GM12878 (cell line): ENCODE results near the gene BCL10. TPM values are rescaled to one million over a fixed set of nuclear protein-coding genes. Genes with fewer than 3 reads are reported as not detected.

Source experiments
- ATAC-seq: fragments of 200-7000 bp; cut with Tn5 transposase; 3 replicates; pipeline ENCODE4 v1.9.1; 2020; ENCODE audit warnings: mild to moderate bottlenecking, moderate library complexity
- BruUV-seq: library from RNA; stranded (reverse); fragments of 400-500 nt; replicated peaks from 2 replicates; lab custom pipeline; 2021; lab: Mats Ljungman, UMichigan
- CTCF ChIA-PET: fragments of 300-600 bp; sonication (Branson Sonifier 250); formaldehyde crosslinking; extraction: SDS; loops from one replicate; lab custom pipeline; 2021; ENCODE audit warnings: inconsistent platforms; lab: Yijun Ruan, JAX
- POLR2A ChIA-PET: fragments of 350-600 bp; formaldehyde crosslinking; extraction: SDS; loops from one replicate; lab custom pipeline; 2021; ENCODE audit warnings: inconsistent platforms; lab: Charles Lee
- RAD21 ChIA-PET: fragments of 300-600 bp; sonication (Branson Sonifier 250); formaldehyde crosslinking; loops from one replicate; lab custom pipeline; 2023; ENCODE audit warnings: antibody characterized with exemption; ENCODE audit not compliant: unreplicated experiment; lab: Charles Lee
- SMC1A ChIA-PET: fragments of 300-600 bp; sonication (Branson Sonifier 250); formaldehyde crosslinking; loops from one replicate; lab custom pipeline; 2023; ENCODE audit not compliant: unreplicated experiment, uncharacterized antibody; lab: Charles Lee
- DNase-seq: peaks from one replicate; pipeline ENCODE4 v3.0.0-alpha.2; 2011; ENCODE audit warnings: low read depth, low spot score
- FAIRE-seq: peaks from 3 replicates; lab custom pipeline; 2011; peaks lifted over from hg19 to GRCh38; lab: Jason Lieb, UNC
- H2AFZ ChIP-seq: 2 replicates; pipeline ENCODE4 v1.6.0; 2011; ENCODE audit warnings: low read depth, low read length, control low read depth; ENCODE audit not compliant: control insufficient read depth
- H3K27ac ChIP-seq: 2 replicates; pipeline ENCODE4 v1.5.1; 2011; ENCODE audit warnings: control low read depth; ENCODE audit not compliant: control insufficient read depth, insufficient read depth
- H3K27me3 ChIP-seq, 2 experiments: replicated peaks in 1 of 2; 2 replicates each; pipeline versions ENCODE4 v1.6.0 to v1.6.1; 2011; ENCODE audit warnings: low read length in 1 of 2; ENCODE audit not compliant: control insufficient read depth in 2 of 2, insufficient read depth in 2 of 2
- H3K36me3 ChIP-seq, 2 experiments: 2 replicates each; pipeline ENCODE4 v1.5.1; 2011; ENCODE audit warnings: low read length in 1 of 2; ENCODE audit not compliant: control insufficient read depth in 2 of 2, insufficient read depth in 2 of 2
- H3K4me1 ChIP-seq: 2 replicates; pipeline ENCODE4 v1.6.1; 2011; ENCODE audit warnings: mild to moderate bottlenecking, low read length, moderate library complexity, mixed read lengths; ENCODE audit not compliant: control insufficient read depth, insufficient read depth
- H3K4me2 ChIP-seq: 2 replicates; pipeline ENCODE4 v1.6.0; 2011; ENCODE audit warnings: control low read depth; ENCODE audit not compliant: control insufficient read depth, insufficient read depth
- H3K4me3 ChIP-seq: fragments of 200-600 bp; sonication (generic); 2 replicates; pipeline ENCODE4 v1.5.1; 2016
- H3K79me2 ChIP-seq: 2 replicates; pipeline ENCODE4 v1.6.0; 2011; ENCODE audit warnings: low read length; ENCODE audit not compliant: control insufficient read depth, insufficient read depth
- H3K9ac ChIP-seq: 2 replicates; pipeline ENCODE4 v1.8.0; 2011; ENCODE audit warnings: low read length, control low read depth, mixed read lengths; ENCODE audit not compliant: control insufficient read depth, insufficient read depth
- H3K9me3 ChIP-seq: replicated peaks from 3 replicates; pipeline ENCODE4 v1.5.1; 2011; ENCODE audit warnings: mild to moderate bottlenecking, low read length; ENCODE audit not compliant: control insufficient read depth, insufficient read depth
- H4K20me1 ChIP-seq: 2 replicates; pipeline ENCODE4 v1.6.0; 2011; ENCODE audit not compliant: control insufficient read depth, insufficient read depth
- BMI1 ChIP-seq: fragments of 450-650 bp; IDR thresholded peaks from 2 replicates; pipeline ENCODE4 v1.6.1; 2016; ENCODE audit warnings: mild to moderate bottlenecking, moderate library complexity, borderline replicate concordance
- BRCA1 ChIP-seq: IDR thresholded peaks from 2 replicates; pipeline ENCODE4 v1.6.1; 2011; ENCODE audit warnings: low read depth, low read length, improper control_type of control experiment
- CEBPB ChIP-seq, 2 experiments: fragments of 150-350 bp in 1 of 2; IDR thresholded peaks; 2 replicates each; pipeline ENCODE4 v1.6.1; 2012 to 2014; ENCODE audit warnings: low read depth in 2 of 2, low read length in 2 of 2, borderline replicate concordance in 1 of 2, inconsistent platforms in 1 of 2
- CEBPZ ChIP-seq: fragments of 150-350 bp; IDR thresholded peaks from 2 replicates; pipeline ENCODE4 v1.6.1; 2016; ENCODE audit warnings: low read depth, low read length
- EED ChIP-seq: sonication (generic); IDR thresholded peaks from 2 replicates; pipeline ENCODE4 v1.6.1; 2016; ENCODE audit warnings: antibody characterized with exemption, low read depth
- ELK1 ChIP-seq: IDR thresholded peaks from 2 replicates; pipeline ENCODE4 v1.6.1; 2012; ENCODE audit warnings: low read depth, low read length, improper control_type of control experiment
- KDM1A ChIP-seq: fragments of 200-600 bp; sonication (generic); IDR thresholded peaks from 2 replicates; pipeline ENCODE4 v1.6.1; 2016; ENCODE audit warnings: borderline replicate concordance
- NR2C1 ChIP-seq: fragments of 450-650 bp; IDR thresholded peaks from 2 replicates; pipeline ENCODE4 v1.6.1; 2017; ENCODE audit warnings: antibody characterized with exemption, mild to moderate bottlenecking, moderate library complexity
- POLR2A ChIP-seq: IDR thresholded peaks from 2 replicates; pipeline ENCODE4 v1.6.1; 2011; ENCODE audit warnings: low read depth, mild to moderate bottlenecking, low read length
- SIN3A ChIP-seq: IDR thresholded peaks from 2 replicates; pipeline ENCODE4 v1.6.1; 2012; ENCODE audit warnings: low read depth, low read length, improper control_type of control experiment
- SIX5 ChIP-seq: IDR thresholded peaks from 2 replicates; pipeline ENCODE4 v1.6.1; 2011; ENCODE audit warnings: mild to moderate bottlenecking, low read depth, low read length, moderate library complexity; ENCODE audit not compliant: severe bottlenecking
- SMAD5 ChIP-seq: IDR thresholded peaks from 2 replicates; pipeline ENCODE4 v1.6.1; 2016; ENCODE audit warnings: antibody characterized with exemption, low read depth
- SREBF1 ChIP-seq: IDR thresholded peaks from 2 replicates; pipeline ENCODE4 v1.6.1; 2012; ENCODE audit warnings: mild to moderate bottlenecking, low read length
- YBX1 ChIP-seq: fragments of 450-650 bp; IDR thresholded peaks from 2 replicates; pipeline ENCODE4 v1.6.1; 2016; ENCODE audit warnings: antibody characterized with exemption
- ZNF217 ChIP-seq: fragments of 450-650 bp; IDR thresholded peaks from 2 replicates; pipeline ENCODE4 v1.6.1; 2017; ENCODE audit warnings: antibody characterized with exemption, mild to moderate bottlenecking
- WGBS: methylation state at CpG from one replicate; pipeline ENCODE4 v1.1.6; 2016; ENCODE audit warnings: low lambda C conversion rate; ENCODE audit not compliant: insufficient replicate concordance, insufficient coverage; ENCODE audit errors: missing lambda C conversion rate; 5-methylcytosine and 5-hydroxymethylcytosine counted together
- in situ Hi-C: fragments of 300-500 bp; cut with MboI; formaldehyde crosslinking; loops from 9 replicates; pipeline ENCODE4 v1.14.3; 2018; ENCODE audit warnings: mixed read lengths
- intact Hi-C: fragments of 100-400 bp; cut with micrococcal nuclease; formaldehyde crosslinking; loops from one replicate; pipeline ENCODE4 v1.14.2; 2022; ENCODE audit not compliant: unreplicated experiment
- polyA plus RNA-seq, 11 experiments: library from polyadenylated mRNA; depleted of rRNA in 4 of 11; unstranded in 6 of 11; stranded (reverse) in 5 of 11; fragments of >200 nt; fragmentation: Nextera tagmentation in 4 of 11; fragmentation: Illumina TruSeq in 1 of 11; extraction: Ambion mirVana in 4 of 11; extraction: Trizol in 1 of 11; gene quantifications; 1 replicate in 1 of 11; 2 replicates in 10 of 11; pipeline versions ENCODE4 v1.2.1 to v1.2.3, GENCODE V29; 2011 to 2016; ENCODE audit warnings: inconsistent platforms in 2 of 11, missing spikeins in 2 of 11, low read depth in 1 of 11
- total RNA-seq, 4 experiments: library from RNA; depleted of rRNA in 3 of 4; stranded (reverse); fragments of >200 nt in 3 of 4; fragmentation: Illumina TruSeq in 1 of 4; extraction: Trizol in 1 of 4; gene quantifications; 2 replicates each; pipeline versions ENCODE4 v1.2.1 to v1.2.3, GENCODE V29; 2013 to 2021
- TF ChIP-seq, protein P1 (sequence below): IDR thresholded peaks from 2 replicates; pipeline ENCODE4 v1.6.1; 2011; ENCODE audit warnings: borderline replicate concordance, low read depth, mild to moderate bottlenecking, moderate library complexity, mixed read lengths, low read length; ENCODE audit not compliant: insufficient read depth; ENCODE audit errors: extremely low read length

BCL10 gene
- total and polyA plus RNA-seq, 10 of the 15 experiments (the other 5 are each of a cell fraction or from before 2014, with no cell fraction given) = 10.6 to 35.2 (median 19.5) TPM

GRCh38 chr1:85319491-85319890, 43.1 kb upstream of the BCL10 start:
- ChIA-PET POLR2A (no interaction called here), RAD21 (no interaction called here), CTCF (no interaction called here), SMC1A (no interaction called here)
- intact Hi-C loops (no loop called here), in situ Hi-C loops (loop anchor here (25.0 kb wide), 1 partner anchor 693 kb away; no protein-coding TSS in a partner anchor)
- TF ChIP-seq YBX1 (no peak), EED (no peak), SIX5 (no peak), SMAD5 (no peak), CEBPB (IDR thresholded peaks at IDR 0.05; ENCODE audit: borderline replicate concordance in 1 of 2, low read depth in 2 of 2, low read length in 2 of 2) (no peak), ELK1 (no peak), BRCA1 (no peak), POLR2A (no peak), CEBPZ (no peak), SREBF1 (no peak), SIN3A (no peak), KDM1A (no peak), NR2C1 (no peak), ZNF217 (no peak), BMI1 (no peak)
- TF ChIP-seq, protein P1, sequence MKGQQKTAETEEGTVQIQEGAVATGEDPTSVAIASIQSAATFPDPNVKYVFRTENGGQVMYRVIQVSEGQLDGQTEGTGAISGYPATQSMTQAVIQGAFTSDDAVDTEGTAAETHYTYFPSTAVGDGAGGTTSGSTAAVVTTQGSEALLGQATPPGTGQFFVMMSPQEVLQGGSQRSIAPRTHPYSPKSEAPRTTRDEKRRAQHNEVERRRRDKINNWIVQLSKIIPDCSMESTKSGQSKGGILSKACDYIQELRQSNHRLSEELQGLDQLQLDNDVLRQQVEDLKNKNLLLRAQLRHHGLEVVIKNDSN = no peak
- Histone ChIP-seq H3K4me1 (no peaks in the 10 kb centered on the region), H3K9ac (no peak overlapping the region), H2AFZ (no peak overlapping the region), H3K4me2 (no peak overlapping the region), H4K20me1 (no peaks in the 10 kb centered on the region), H3K27me3 (no peaks in the 10 kb centered on the region; a peak in 1 of 4 replicates), H3K4me3 (no peak overlapping the region), H3K79me2 (no peaks in the 10 kb centered on the region), H3K27ac (no peak overlapping the region), H3K9me3 (no peaks in the 10 kb centered on the region), H3K36me3 (no peaks in the 10 kb centered on the region)
- no peak for ATAC-seq
- WGBS = 26% methylated on average over 3 of the region's 3 CpGs
- no peak for DNase-seq
- no TSS peak for BruUV-seq
- no peak for FAIRE-seq
